ENCODE data around the gene OTOA. TPM values are rescaled to one million over a fixed set of nuclear protein-coding genes. Genes with fewer than 3 reads are reported as not detected.
"Not testable (repeated sequence)": the region's sequence is repeated elsewhere in the genome, so short reads cannot be mapped to it uniquely, and the experiment has no call there.

The OTOA gene
- total RNA-seq, 1 donor from 2014 or later: 0.08 TPM

DNA sequence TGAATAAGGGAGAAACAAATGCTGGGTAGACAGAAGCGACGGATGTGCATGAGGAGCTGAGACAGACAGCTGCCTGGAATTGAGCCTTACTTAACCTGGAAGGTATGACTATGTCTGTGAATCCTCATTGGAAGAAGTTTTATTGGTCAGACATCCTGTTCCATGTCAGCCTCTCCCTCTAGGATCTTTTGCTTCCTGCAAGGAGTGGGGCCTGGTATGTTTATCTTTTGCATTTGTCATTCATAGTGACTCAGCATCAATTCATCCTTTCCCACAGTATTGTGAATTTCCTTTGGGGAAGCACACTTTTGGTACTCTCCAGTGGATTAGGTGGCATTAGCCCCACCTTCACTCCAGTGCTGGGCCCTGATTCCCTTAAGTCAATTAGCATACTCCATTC is 105.5 kb downstream of the OTOA start:
- H3K27ac Mint-ChIP-seq (ENCODE audit: unreplicated experiment); DNase-seq (ENCODE audit: extremely low spot score, unreplicated experiment); H3K9me3 Mint-ChIP-seq (ENCODE audit: unreplicated experiment); H3K4me1 Mint-ChIP-seq (ENCODE audit: unreplicated experiment); H3K4me3 Mint-ChIP-seq (ENCODE audit: unreplicated experiment); H3K27me3 Mint-ChIP-seq (ENCODE audit: unreplicated experiment); H3K36me3 Mint-ChIP-seq (ENCODE audit: unreplicated experiment): not testable (repeated sequence)

DNA sequence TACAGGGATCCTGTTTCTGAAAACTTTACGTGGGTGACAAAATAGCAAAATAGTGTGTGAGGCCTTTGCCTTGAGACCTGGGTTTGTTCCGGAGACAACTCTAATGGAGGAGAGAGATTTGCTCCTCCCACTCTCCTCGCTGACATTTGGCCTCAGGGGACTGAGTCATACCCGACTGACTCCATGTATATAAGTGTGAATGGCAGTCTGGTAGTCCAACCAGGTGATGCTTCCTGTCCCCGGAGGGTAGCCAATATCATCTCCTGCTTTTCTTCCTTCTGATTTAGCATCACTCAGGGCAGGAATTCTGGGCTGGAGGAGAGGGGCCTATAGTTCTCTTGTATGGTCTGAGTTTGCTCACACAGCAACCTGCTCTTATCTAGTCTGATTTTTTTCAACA is 106.8 kb downstream of the OTOA start:
- not testable (repeated sequence) for H3K27me3 Mint-ChIP-seq (ENCODE audit: unreplicated experiment); H3K27ac Mint-ChIP-seq (ENCODE audit: unreplicated experiment); DNase-seq (ENCODE audit: extremely low spot score, unreplicated experiment); H3K9me3 Mint-ChIP-seq (ENCODE audit: unreplicated experiment); H3K36me3 Mint-ChIP-seq (ENCODE audit: unreplicated experiment); H3K4me3 Mint-ChIP-seq (ENCODE audit: unreplicated experiment); H3K4me1 Mint-ChIP-seq (ENCODE audit: unreplicated experiment)

DNA sequence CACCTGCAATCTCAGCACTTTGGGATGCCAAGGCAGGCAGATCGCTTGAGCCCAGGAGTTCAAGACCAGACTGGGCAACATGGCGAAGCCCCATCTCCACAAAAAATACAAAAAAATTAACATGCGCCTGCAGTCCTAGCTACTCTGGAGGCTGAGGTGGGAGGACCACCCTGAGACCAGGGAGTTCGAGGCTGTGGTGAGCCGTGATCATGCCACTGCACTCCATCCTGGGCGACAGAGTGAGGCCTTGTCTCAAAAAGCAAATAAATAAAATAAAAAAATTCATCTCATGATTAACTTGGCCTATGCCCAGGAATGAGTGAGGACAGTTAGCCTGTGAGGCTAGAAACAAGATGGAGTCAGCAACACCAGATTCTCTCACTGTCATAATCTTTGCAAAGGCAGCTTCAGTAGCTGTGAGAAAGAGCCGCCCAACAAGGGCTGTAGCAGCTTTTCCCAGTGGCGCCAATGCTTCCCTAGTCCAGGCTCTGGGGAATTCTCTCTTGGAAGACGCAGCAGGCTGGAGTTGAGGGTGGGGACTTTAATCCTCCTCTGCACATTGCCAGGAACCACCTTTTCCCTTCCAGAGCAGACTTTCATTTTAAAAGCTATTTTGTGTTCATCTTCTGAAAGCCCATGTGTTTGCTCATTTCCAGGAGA is 108.9 kb downstream of the OTOA start:
- not testable (repeated sequence) for H3K36me3 Mint-ChIP-seq (ENCODE audit: unreplicated experiment); H3K27me3 Mint-ChIP-seq (ENCODE audit: unreplicated experiment); H3K4me3 Mint-ChIP-seq (ENCODE audit: unreplicated experiment); H3K9me3 Mint-ChIP-seq (ENCODE audit: unreplicated experiment); H3K27ac Mint-ChIP-seq (ENCODE audit: unreplicated experiment); H3K4me1 Mint-ChIP-seq (ENCODE audit: unreplicated experiment)
- peak; percentile 83 for DNase-seq (ENCODE audit: extremely low spot score, unreplicated experiment)

DNA sequence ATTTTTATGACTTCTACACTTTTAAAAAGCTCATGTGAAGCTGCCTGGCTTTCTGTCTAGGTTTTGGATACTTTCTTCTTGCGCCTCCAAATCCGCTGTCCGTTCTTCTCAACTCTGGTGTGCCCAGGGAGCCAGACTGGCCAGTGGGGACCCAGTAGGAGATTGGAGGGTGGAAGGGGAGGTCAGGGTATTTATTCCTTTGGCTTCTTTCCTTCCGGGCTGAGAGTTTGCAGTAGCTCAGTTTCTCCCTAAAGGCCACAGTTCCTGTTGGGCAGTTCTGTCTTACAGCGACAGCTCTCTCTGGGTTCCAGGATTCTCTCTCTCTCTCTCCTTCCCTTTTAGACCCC is 109.4 kb downstream of the OTOA start:
- H3K4me1 Mint-ChIP-seq (ENCODE audit: unreplicated experiment); H3K36me3 Mint-ChIP-seq (ENCODE audit: unreplicated experiment); H3K4me3 Mint-ChIP-seq (ENCODE audit: unreplicated experiment); H3K9me3 Mint-ChIP-seq (ENCODE audit: unreplicated experiment); H3K27ac Mint-ChIP-seq (ENCODE audit: unreplicated experiment); H3K27me3 Mint-ChIP-seq (ENCODE audit: unreplicated experiment); DNase-seq (ENCODE audit: extremely low spot score, unreplicated experiment): not testable (repeated sequence)

DNA sequence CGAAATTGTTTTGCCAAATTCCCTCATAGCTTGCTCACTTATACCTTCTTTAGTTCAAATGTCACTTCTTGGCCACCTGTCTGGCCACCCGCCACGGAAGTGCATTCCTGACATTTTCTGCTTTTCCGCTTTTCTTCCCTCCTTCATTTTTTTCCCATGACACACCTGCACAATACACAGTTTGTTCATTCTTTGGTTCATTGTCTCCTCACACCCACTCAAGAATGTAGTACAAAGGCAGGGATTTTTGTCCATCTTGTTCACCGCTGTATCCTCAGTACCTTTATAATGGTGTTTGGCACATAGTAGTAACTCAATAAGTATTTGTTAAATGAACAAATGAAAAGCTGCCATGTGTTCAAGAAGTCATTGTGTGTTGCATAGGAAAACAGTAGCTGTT is 116.8 kb downstream of the OTOA start:
- not testable (repeated sequence) for DNase-seq (ENCODE audit: extremely low spot score, unreplicated experiment); H3K27me3 Mint-ChIP-seq (ENCODE audit: unreplicated experiment); H3K4me1 Mint-ChIP-seq (ENCODE audit: unreplicated experiment); H3K27ac Mint-ChIP-seq (ENCODE audit: unreplicated experiment); H3K9me3 Mint-ChIP-seq (ENCODE audit: unreplicated experiment); H3K36me3 Mint-ChIP-seq (ENCODE audit: unreplicated experiment); H3K4me3 Mint-ChIP-seq (ENCODE audit: unreplicated experiment)

DNA sequence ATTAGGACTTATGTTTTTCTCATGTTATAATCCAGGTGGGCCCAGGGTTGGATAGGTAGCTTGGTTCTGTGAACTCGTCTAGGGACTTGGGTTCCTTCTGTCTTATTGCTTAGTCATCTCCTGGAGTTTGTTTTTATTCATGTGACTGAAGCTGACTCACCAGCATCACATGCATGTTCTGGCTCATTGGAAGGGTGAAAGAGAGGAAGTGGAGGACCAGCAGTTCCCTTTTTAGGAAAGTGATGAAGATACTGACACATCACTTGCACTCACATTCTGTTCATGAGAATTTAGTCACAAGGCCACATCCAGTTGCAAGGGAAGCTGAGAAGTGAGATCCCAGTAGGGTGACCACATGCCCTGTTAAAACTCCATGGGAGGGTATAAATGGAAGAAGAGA is 126.7 kb downstream of the OTOA start:
- not testable (repeated sequence) for H3K4me1 Mint-ChIP-seq (ENCODE audit: unreplicated experiment); DNase-seq (ENCODE audit: extremely low spot score, unreplicated experiment); H3K27ac Mint-ChIP-seq (ENCODE audit: unreplicated experiment); H3K9me3 Mint-ChIP-seq (ENCODE audit: unreplicated experiment); H3K27me3 Mint-ChIP-seq (ENCODE audit: unreplicated experiment); H3K36me3 Mint-ChIP-seq (ENCODE audit: unreplicated experiment); H3K4me3 Mint-ChIP-seq (ENCODE audit: unreplicated experiment)

DNA sequence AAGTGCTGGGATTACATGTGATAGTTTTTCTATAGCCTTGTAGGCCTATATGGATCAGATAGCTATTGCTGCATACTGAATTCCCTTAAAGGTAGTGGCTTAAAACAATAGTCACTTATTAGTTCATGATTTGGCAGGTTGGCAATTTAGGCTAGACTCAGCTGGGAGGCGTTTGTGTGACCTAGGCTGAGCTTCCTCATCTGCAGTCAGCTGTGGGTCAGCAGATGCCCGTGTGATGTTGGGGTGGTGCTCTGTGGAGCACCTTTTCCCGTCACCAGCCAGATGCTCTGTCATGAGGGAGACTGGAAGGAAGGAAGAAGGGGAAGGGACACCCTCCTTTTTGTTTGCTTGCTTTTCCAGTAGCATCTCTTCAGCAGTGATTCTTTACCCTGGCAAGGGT is 129.5 kb downstream of the OTOA start:
- not testable (repeated sequence) for H3K9me3 Mint-ChIP-seq (ENCODE audit: unreplicated experiment); H3K4me1 Mint-ChIP-seq (ENCODE audit: unreplicated experiment); H3K27me3 Mint-ChIP-seq (ENCODE audit: unreplicated experiment); H3K36me3 Mint-ChIP-seq (ENCODE audit: unreplicated experiment); H3K4me3 Mint-ChIP-seq (ENCODE audit: unreplicated experiment); DNase-seq (ENCODE audit: extremely low spot score, unreplicated experiment); H3K27ac Mint-ChIP-seq (ENCODE audit: unreplicated experiment)

DNA sequence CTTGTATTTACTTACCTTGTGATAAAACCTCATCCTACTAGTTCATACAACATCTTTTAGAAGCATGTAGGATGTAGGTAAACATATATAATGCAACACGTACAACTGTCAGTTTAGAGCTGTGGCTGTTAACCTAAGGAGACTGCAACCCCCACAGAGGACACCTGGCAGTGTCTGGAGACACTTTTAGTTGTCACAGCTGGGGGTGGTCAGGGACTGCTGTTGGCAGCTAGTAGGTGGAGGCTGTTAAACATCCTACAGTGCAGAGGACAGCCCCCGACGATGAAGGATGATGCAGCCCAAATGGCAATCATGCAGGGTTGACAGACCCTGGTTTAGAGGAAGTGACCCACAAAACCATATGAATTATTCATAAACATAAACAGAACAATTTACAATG is 134.8 kb downstream of the OTOA start:
- not testable (repeated sequence) for H3K27ac Mint-ChIP-seq (ENCODE audit: unreplicated experiment); H3K36me3 Mint-ChIP-seq (ENCODE audit: unreplicated experiment); H3K27me3 Mint-ChIP-seq (ENCODE audit: unreplicated experiment); DNase-seq (ENCODE audit: extremely low spot score, unreplicated experiment); H3K4me1 Mint-ChIP-seq (ENCODE audit: unreplicated experiment); H3K9me3 Mint-ChIP-seq (ENCODE audit: unreplicated experiment); H3K4me3 Mint-ChIP-seq (ENCODE audit: unreplicated experiment)

DNA sequence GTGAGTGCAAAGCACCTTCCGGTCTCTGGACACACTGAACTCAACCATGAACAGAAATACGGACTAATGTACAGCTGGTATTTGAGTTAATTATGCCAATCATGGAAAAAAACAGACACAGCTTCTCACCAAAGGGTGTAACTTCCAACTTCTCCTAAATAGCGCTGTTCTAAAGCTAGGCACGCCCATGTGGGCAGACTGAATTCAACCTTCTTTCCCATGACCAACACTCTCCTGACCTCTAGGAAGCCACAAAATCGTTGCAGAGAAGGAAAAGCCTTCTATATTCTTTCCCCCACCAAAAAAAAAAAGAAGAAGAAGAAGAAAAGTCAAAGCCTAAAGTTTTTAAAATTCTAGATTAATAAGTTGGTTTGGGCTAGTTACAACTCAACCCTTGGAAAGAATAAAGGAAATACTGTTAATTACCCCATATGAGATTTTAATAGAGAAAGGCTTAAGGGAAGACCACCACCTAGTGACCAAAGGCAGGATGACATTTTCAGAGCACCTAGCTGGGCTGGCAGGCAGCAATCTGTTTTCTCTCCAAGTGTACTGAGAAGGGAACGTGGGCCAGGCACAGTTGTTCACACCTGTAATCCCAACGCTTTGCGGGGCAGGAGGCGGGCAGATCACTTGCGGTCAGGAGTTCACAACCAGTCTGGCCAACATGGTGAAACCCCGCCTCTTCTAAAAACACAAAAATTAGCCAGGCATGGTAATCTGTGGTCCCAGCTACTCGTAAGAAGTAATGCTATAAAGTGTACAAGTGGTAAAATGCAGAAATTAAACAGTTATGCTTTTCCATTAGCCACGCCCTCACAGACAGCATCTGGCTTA is 138.0 kb downstream of the OTOA start:
- TF ChIP-seq, protein P1, sequence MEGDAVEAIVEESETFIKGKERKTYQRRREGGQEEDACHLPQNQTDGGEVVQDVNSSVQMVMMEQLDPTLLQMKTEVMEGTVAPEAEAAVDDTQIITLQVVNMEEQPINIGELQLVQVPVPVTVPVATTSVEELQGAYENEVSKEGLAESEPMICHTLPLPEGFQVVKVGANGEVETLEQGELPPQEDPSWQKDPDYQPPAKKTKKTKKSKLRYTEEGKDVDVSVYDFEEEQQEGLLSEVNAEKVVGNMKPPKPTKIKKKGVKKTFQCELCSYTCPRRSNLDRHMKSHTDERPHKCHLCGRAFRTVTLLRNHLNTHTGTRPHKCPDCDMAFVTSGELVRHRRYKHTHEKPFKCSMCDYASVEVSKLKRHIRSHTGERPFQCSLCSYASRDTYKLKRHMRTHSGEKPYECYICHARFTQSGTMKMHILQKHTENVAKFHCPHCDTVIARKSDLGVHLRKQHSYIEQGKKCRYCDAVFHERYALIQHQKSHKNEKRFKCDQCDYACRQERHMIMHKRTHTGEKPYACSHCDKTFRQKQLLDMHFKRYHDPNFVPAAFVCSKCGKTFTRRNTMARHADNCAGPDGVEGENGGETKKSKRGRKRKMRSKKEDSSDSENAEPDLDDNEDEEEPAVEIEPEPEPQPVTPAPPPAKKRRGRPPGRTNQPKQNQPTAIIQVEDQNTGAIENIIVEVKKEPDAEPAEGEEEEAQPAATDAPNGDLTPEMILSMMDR (IDR thresholded peaks at IDR 0.05): peak; percentile 64
- H3K4me1 Mint-ChIP-seq (ENCODE audit: unreplicated experiment); H3K36me3 Mint-ChIP-seq (ENCODE audit: unreplicated experiment); H3K9me3 Mint-ChIP-seq (ENCODE audit: unreplicated experiment); H3K27ac Mint-ChIP-seq (ENCODE audit: unreplicated experiment); DNase-seq (ENCODE audit: extremely low spot score, unreplicated experiment); H3K27me3 Mint-ChIP-seq (ENCODE audit: unreplicated experiment); H3K4me3 Mint-ChIP-seq (ENCODE audit: unreplicated experiment): not testable (repeated sequence)

DNA sequence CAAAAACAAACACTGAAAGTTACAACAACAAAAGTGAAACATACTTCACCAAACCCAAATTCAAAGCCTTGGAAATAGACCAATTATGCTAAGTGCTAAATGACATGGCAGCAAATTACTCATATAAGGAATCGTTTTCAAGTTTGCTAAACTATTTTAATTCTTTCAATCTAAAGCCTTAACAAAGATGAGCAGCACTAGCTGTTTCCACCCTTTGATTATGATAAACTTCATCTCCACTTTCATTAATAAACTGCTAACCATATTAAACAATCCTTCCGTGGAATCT is 138.6 kb downstream of the OTOA start:
- not testable (repeated sequence) for H3K27ac Mint-ChIP-seq (ENCODE audit: unreplicated experiment); H3K9me3 Mint-ChIP-seq (ENCODE audit: unreplicated experiment); H3K4me1 Mint-ChIP-seq (ENCODE audit: unreplicated experiment); DNase-seq (ENCODE audit: extremely low spot score, unreplicated experiment); H3K4me3 Mint-ChIP-seq (ENCODE audit: unreplicated experiment); H3K36me3 Mint-ChIP-seq (ENCODE audit: unreplicated experiment); H3K27me3 Mint-ChIP-seq (ENCODE audit: unreplicated experiment)
